ENCODE measurements around the gene RNF212. TPM values are rescaled to one million over a fixed set of nuclear protein-coding genes. Genes with fewer than 3 reads are reported as not detected.

RNF212 gene
- total RNA-seq, 1 experiment from 2014 or later, result 2.4 TPM

DNA sequence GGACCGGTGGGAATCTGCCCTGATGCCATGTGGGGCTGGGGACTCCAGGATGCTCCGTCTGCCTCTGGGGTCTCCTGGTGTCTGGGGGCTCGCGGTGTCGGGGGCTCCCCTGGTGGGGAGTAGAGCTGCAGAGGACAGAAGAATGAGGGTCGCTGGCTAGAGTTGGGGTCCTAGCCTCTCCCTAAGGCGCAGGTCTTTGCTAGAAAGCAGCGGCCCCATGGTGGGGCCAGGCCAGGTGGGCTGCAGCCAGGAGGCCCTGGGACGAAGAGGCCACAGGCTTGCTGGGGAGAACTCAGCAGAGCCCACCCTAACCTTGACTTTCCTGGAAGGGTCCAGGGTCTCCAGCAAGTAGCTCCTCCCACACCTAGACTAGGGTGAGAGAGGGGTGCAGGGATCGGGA lies 80.5 kb downstream of the RNF212 start:
- intact Hi-C loops (cut with micrococcal nuclease; ENCODE audit: unreplicated experiment), result no loop called here
- no TSS peak for BruUV-seq (replicated peaks)

DNA sequence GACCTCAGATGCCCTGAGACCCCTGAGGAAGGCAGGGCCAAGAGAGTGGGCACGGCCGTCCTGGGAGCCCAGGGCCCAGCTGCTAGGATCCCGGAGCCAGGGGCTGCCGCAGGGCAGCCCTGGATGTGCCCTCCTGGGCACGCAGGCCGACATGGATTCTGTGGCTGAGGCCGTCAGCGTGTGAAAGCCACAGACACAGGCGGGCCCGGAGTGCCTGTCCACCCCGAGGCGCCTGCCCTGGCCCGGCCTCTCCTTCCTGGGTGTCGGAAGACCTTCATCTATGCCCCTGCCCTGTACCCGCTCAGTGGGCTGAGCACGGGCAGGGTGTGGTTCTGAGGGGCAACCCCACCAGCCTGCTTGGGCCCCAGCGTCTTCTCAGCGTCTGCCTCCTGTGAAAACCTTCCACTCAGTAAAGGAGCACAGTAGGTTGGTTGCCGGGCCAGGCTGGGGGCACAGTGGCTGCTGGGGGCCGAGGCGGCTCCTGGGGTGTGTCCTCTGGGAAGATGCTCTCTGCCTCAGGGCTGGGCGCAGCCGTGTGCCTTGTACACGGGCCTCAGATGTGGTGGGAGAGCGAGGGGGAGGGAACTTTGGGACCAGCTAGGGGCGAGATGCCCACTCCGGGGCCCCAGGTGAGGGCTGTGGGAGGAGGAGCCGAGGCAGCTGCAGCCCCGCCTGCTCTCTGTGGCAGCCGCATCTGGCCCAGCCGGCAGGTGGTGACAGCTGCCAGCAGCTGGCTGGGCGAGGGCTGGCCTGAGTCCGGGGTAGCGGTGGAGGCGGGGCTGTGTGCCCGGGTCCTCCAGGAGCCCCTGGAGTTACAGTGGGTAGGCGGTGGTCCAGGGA lies 81.2 kb downstream of the RNF212 start:
- Histone ChIP-seq H3K9me3 (ENCODE audit: low read depth, low read length, poor library complexity, severe bottlenecking) (no peaks in the 10 kb centered on the region), H3K36me3 (ENCODE audit: insufficient read depth, low read length, poor library complexity, severe bottlenecking) (no peaks in the 10 kb centered on the region), H3K4me3 (ENCODE audit: low read depth, low read length, poor library complexity, severe bottlenecking) (no peak overlapping the region), H3K4me1 (ENCODE audit: insufficient read depth, low read length, poor library complexity, severe bottlenecking) (peaks cover 15% of the 10 kb centered on the region), H3K27me3 (replicated peaks; ENCODE audit: insufficient read depth, low read depth, low read length, poor library complexity) (no peaks in the 10 kb centered on the region), H3K27ac (ENCODE audit: low read depth, low read length, poor library complexity, severe bottlenecking) (no peak overlapping the region)
- TF ChIP-seq CTCF (conservative IDR thresholded peaks at IDR 0.05; ENCODE audit: low read depth, low read length) (no peak), EZH2 (IDR thresholded peaks at IDR 0.05; ENCODE audit: borderline replicate concordance, low read depth, low read length, poor library complexity, severe bottlenecking) (no peak)
- POLR2A ChIA-PET (ENCODE audit: low non-redundant PET), result no interaction called here
- CTCF ChIA-PET, result no interaction called here
- intact Hi-C loops (cut with micrococcal nuclease; ENCODE audit: unreplicated experiment), result no loop called here
- no TSS peak for BruUV-seq (replicated peaks)
- no peak for DNase-seq (ENCODE audit: low spot score)

More for the DNA sequence above, 80.5 kb downstream of the RNF212 start:
- Histone ChIP-seq H3K4me3 (ENCODE audit: low read depth, low read length, poor library complexity, severe bottlenecking) (no peak overlapping the region), H3K4me1 (ENCODE audit: insufficient read depth, low read length, poor library complexity, severe bottlenecking) (peaks cover 15% of the 10 kb centered on the region), H3K9me3 (ENCODE audit: low read depth, low read length, poor library complexity, severe bottlenecking) (no peaks in the 10 kb centered on the region), H3K36me3 (ENCODE audit: insufficient read depth, low read length, poor library complexity, severe bottlenecking) (no peaks in the 10 kb centered on the region), H3K27me3 (replicated peaks; ENCODE audit: insufficient read depth, low read depth, low read length, poor library complexity) (no peaks in the 10 kb centered on the region), H3K27ac (ENCODE audit: low read depth, low read length, poor library complexity, severe bottlenecking) (no peak overlapping the region)
- ChIA-PET CTCF (no interaction called here), POLR2A (ENCODE audit: low non-redundant PET) (no interaction called here)
- no peak for DNase-seq (ENCODE audit: low spot score)
- no peak for TF ChIP-seq CTCF (conservative IDR thresholded peaks at IDR 0.05; ENCODE audit: low read depth, low read length)
- no peak for TF ChIP-seq EZH2 (IDR thresholded peaks at IDR 0.05; ENCODE audit: borderline replicate concordance, low read depth, low read length, poor library complexity, severe bottlenecking)

DNA sequence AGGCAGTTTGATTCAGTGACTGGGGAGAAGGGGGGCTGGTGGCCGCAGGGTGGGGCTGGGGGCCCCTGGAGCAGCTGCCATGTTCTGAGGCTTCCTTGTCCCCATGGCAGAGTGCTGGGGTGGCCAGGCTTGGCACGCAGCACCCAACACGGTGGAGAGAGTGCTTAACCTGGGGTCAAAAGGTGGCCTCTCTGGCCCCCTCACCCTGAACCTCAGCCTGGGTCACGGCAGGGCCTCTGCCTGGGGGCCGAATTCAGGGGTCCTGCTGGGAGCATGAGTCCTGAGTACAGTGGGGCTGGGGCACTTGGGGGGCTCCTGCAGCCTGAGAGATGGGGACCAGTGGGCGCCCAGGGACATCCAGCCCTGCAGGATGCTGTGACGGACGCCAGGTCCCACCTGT lies 82.0 kb downstream of the RNF212 start:
- Histone ChIP-seq H3K36me3 (ENCODE audit: insufficient read depth, low read length, poor library complexity, severe bottlenecking) (no peaks in the 10 kb centered on the region), H3K27ac (ENCODE audit: low read depth, low read length, poor library complexity, severe bottlenecking) (no peak overlapping the region), H3K27me3 (replicated peaks; ENCODE audit: insufficient read depth, low read depth, low read length, poor library complexity) (no peaks in the 10 kb centered on the region), H3K4me3 (ENCODE audit: low read depth, low read length, poor library complexity, severe bottlenecking) (no peak overlapping the region), H3K4me1 (ENCODE audit: insufficient read depth, low read length, poor library complexity, severe bottlenecking) (peaks cover 15% of the 10 kb centered on the region), H3K9me3 (ENCODE audit: low read depth, low read length, poor library complexity, severe bottlenecking) (no peaks in the 10 kb centered on the region)
- ChIA-PET CTCF (interaction anchor here (0.5 kb wide), 1 partner anchor 16 kb away, joined by 5 read pairs; no protein-coding TSS in a partner anchor), POLR2A (ENCODE audit: low non-redundant PET) (no interaction called here)
- DNase-seq (ENCODE audit: low spot score), result no peak
- TF ChIP-seq EZH2 (IDR thresholded peaks at IDR 0.05; ENCODE audit: borderline replicate concordance, low read depth, low read length, poor library complexity, severe bottlenecking) (no peak), CTCF (conservative IDR thresholded peaks at IDR 0.05; ENCODE audit: low read depth, low read length) (no peak)
- no TSS peak for BruUV-seq (replicated peaks)
- intact Hi-C loops (cut with micrococcal nuclease; ENCODE audit: unreplicated experiment), result no loop called here
